ENCODE data around the gene ADGRV1. TPM values are rescaled to one million over a fixed set of nuclear protein-coding genes. Genes with fewer than 3 reads are reported as not detected.

Gene ADGRV1
- total RNA-seq, 4 donors from 2014 or later: 129 to 158 (median 145) TPM

DNA sequence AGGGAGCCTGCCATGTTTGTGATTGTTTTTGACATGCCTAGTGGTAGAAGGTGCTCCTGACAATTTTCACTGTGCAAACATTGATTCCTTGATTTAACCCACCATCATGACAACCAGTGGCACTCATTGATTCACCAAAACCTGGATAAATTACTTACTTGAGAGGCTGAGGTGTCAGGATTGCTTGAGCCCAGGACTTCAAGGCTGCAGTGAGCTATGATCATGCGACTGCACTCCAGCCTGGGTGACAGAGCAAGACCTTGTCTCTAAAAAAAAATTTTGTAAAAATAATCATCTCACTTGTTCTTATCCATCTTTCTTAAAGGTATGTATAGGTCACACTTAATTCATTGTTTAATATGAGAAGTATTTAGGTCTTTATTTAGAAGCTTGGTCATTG, 423.2 kb downstream of the ADGRV1 start:
- 5 to 89% methylated on average over 1 of the region's 1 CpG for WGBS, 2 donors
- H3K4me1 ChIP-seq: peaks cover 9 to 15% of the 10 kb centered on the region in 2 donors

DNA sequence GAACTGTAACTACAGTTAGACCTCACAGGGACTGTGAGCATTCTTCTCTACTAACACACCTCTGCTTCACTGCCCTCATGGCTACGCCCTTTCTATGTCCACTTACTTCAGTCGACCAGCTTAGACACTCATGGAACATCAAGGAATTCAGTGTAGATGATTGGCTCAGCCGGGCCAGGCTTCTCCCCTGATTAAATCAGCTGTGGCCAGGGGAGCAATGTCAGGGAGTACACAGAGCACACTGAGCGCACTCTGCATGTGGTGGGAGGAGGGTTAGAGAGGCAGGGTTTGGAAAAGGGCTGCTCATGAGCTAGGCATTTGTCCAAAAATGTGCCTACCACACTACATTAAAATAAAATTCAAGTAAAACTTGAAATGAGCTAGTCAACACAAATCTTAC, 424.0 kb downstream of the ADGRV1 start:
- Histone ChIP-seq H3K9me3 (no peaks in the 10 kb centered on the region), H3K36me3 (no peaks in the 10 kb centered on the region), H3K27ac (peak overlapping the region in 1 of 3 donors; percentile 4), H3K4me3 (replicated peaks in 1 of 3) (no peak overlapping the region), H3K27me3 (no peaks in the 10 kb centered on the region), H3K4me1 (peaks cover 9 to 15% of the 10 kb centered on the region in 2 donors)
- TF ChIP-seq POLR2A (IDR thresholded peaks at IDR 0.05): no peak
- TF ChIP-seq, protein P1, sequence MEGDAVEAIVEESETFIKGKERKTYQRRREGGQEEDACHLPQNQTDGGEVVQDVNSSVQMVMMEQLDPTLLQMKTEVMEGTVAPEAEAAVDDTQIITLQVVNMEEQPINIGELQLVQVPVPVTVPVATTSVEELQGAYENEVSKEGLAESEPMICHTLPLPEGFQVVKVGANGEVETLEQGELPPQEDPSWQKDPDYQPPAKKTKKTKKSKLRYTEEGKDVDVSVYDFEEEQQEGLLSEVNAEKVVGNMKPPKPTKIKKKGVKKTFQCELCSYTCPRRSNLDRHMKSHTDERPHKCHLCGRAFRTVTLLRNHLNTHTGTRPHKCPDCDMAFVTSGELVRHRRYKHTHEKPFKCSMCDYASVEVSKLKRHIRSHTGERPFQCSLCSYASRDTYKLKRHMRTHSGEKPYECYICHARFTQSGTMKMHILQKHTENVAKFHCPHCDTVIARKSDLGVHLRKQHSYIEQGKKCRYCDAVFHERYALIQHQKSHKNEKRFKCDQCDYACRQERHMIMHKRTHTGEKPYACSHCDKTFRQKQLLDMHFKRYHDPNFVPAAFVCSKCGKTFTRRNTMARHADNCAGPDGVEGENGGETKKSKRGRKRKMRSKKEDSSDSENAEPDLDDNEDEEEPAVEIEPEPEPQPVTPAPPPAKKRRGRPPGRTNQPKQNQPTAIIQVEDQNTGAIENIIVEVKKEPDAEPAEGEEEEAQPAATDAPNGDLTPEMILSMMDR (IDR thresholded peaks at IDR 0.05): no peak
- WGBS, 2 donors: 41 to 52% methylated on average over 4 of the region's 4 CpGs
- peak; percentile 29 to 41 for DNase-seq
- intact Hi-C loops (cut with DNase I): no loop called here

More for the DNA sequence above, 423.2 kb downstream of the ADGRV1 start:
- intact Hi-C loops (cut with DNase I): no loop called here
- Histone ChIP-seq H3K27ac (no peak overlapping the region), H3K27me3 (no peaks in the 10 kb centered on the region), H3K9me3 (no peaks in the 10 kb centered on the region), H3K4me3 (replicated peaks in 1 of 3) (no peak overlapping the region), H3K36me3 (no peaks in the 10 kb centered on the region)
- TF ChIP-seq, protein P1 (IDR thresholded peaks at IDR 0.05): no peak
- DNase-seq: no peak

DNA sequence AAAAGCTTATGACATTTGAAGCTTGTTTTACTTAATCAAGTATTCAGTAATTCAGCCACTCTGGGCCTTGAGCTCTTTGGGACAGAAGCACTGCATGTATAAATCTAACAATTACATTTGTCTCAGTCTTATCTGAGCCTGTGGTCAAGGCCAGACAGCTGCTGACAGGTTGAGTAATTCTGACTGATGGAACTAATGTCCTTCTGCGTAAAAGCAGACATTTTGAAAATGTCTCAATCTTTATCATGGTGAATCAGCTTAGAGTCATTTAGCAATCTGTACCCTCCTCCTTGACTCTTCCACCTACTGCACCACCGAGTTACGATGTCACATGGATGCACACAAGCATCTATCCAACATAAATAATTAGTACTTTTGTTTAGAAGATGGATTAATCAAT, 424.6 kb downstream of the ADGRV1 start:
- Histone ChIP-seq H3K4me1 (peaks cover 9 to 15% of the 10 kb centered on the region in 2 donors), H3K4me3 (replicated peaks in 1 of 3) (no peak overlapping the region), H3K27me3 (no peaks in the 10 kb centered on the region), H3K27ac (no peak overlapping the region), H3K36me3 (no peaks in the 10 kb centered on the region), H3K9me3 (no peaks in the 10 kb centered on the region)
- DNase-seq: no peak
- TF ChIP-seq POLR2A (IDR thresholded peaks at IDR 0.05): no peak
- TF ChIP-seq, protein P1 (IDR thresholded peaks at IDR 0.05): no peak
- 82 to 86% methylated on average over 3 of the region's 3 CpGs for WGBS, 2 donors
- intact Hi-C loops (cut with DNase I): no loop called here

DNA sequence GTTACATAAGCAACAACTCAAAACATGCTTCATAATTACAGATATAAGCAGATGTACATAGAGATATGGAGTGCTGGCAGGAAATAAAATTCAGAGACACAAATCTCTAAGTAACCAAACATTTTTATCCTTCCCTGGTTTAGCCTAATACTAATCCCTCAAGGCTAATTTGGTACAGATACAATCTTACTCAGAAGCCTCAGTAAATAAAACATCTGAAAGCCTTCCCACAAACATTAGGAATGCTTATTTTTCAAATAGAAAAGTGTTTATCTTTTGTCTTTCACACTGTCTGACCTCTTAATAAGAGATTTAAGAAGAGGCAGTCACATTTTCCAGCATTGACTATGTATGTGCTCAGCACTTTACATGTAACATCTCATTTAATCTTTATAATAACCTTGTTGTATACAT, 425.1 kb downstream of the ADGRV1 start:
- Histone ChIP-seq H3K4me1 (peaks cover 9 to 15% of the 10 kb centered on the region in 2 donors), H3K4me3 (replicated peaks in 1 of 3) (no peak overlapping the region), H3K9me3 (no peaks in the 10 kb centered on the region), H3K27me3 (no peaks in the 10 kb centered on the region), H3K36me3 (no peaks in the 10 kb centered on the region), H3K27ac (no peak overlapping the region)
- TF ChIP-seq, protein P1 (IDR thresholded peaks at IDR 0.05): no peak
- TF ChIP-seq POLR2A (IDR thresholded peaks at IDR 0.05): no peak
- intact Hi-C loops (cut with DNase I): no loop called here
- DNase-seq: no peak

DNA sequence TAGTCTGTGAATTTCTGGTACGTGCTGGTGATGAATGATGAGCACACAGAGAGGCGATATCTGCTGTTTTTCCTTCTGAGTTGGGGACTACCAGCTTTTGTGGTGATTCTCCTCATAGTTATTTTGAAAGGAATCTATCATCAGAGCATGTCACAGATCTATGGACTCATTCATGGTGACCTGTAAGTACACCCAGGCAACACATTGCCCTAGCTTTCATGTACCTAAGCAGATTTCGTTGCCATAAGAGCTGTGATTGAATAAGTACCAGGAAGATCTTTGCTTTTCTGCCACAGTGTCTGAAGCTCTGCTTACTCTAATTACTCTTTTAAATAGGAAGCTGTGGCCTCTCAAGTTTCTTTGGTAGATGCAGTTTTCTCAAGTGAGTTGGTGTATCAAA, 426.7 kb downstream of the ADGRV1 start:
- intact Hi-C loops (cut with DNase I): no loop called here
- Histone ChIP-seq H3K27me3 (no peaks in the 10 kb centered on the region), H3K9me3 (no peaks in the 10 kb centered on the region), H3K4me3 (replicated peaks in 1 of 3) (no peak overlapping the region), H3K36me3 (no peaks in the 10 kb centered on the region), H3K27ac (no peak overlapping the region), H3K4me1 (peaks cover 9 to 15% of the 10 kb centered on the region in 2 donors)
- TF ChIP-seq, protein P1 (IDR thresholded peaks at IDR 0.05): no peak
- TF ChIP-seq POLR2A (IDR thresholded peaks at IDR 0.05): no peak
- DNase-seq: no peak
- WGBS, 2 donors: 88 to 94% methylated on average over 3 of the region's 3 CpGs

Data from thyroid gland (tissue), 4 donors.